Stimulated activated CD4-positive, alpha-beta T cell treated with anti-CD3 and anti-CD28 coated beads, Interleukin-12 subunit alpha, Interleukin-12 subunit beta, amount 100 ng/mL, for 48 hours (primary cell): ENCODE results near the gene SLC25A43.

Experiments
- DNase-seq, 3 donors: peaks; one replicate each; pipeline ENCODE4 v3.0.0-alpha.2; 2020; ENCODE audit warnings: low read depth in 2 of 3, low spot score in 1 of 3

SLC25A43 gene

DNA sequence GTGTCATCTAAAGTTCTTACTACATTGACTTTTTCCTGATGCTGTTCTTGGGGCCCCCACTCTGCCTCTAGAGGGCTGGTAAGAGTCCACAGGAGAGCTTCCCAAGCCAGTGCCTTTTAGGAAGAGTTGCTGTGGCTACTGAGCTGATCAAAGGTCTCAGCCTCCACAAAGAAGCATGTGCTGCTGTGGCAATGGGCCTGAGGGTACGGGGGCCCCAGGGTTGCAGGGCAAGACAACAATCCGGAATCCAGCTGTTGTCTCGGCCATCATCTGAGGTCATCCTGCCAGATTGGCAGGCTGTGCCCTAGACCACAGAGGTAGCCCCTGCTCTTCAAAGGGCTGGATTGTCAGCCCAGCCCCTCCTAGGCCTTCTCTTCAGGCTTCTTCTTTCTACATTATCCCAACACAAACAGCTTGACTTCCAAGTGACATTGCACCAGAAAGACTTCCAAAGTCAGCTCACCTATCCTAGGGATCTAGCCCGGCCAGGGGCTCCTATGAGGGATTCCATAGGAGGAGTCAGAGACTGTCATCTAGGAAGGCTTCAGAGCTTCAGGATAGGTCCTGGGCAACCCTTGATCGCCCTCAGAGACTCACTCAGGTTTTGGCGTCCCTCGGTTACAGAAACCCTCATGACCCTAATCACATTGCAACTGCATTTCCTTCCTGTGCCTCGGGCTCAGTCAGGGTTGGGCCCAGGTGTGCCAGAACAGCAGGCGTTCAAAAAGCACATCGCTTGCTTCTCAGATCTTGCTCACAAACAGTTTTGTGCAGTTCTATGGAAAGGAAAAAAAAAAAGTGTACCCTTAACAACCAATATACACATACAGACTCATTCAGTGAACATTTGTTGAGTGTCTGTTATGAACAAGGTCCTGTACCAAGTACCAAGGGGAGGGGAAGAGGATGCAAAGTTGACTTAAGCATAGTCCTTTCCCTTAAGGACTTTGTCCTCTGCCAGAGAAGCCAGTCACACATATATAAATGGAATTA lies 96.9 kb downstream of the SLC25A43 start:
- no peak for DNase-seq

DNA sequence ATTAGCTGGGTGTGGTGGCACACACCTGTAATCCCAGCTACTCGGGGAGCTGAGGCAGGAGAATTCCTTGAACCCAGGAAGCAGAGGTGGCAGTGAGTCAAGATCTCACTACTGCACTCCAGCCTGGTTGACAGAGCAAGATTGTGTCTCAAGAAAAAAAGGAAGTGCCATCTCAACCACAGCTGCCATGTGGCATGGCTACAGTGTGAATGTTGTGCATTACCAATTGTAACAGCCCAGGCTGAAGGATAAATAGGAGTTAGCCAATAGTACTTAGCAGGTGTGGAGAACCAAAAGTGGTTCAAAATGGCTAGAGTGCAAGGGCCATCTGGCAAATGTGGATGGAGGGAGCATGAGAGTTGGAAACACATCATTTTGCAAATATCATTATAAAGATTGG lies 98.0 kb downstream of the SLC25A43 start:
- no peak for DNase-seq

DNA sequence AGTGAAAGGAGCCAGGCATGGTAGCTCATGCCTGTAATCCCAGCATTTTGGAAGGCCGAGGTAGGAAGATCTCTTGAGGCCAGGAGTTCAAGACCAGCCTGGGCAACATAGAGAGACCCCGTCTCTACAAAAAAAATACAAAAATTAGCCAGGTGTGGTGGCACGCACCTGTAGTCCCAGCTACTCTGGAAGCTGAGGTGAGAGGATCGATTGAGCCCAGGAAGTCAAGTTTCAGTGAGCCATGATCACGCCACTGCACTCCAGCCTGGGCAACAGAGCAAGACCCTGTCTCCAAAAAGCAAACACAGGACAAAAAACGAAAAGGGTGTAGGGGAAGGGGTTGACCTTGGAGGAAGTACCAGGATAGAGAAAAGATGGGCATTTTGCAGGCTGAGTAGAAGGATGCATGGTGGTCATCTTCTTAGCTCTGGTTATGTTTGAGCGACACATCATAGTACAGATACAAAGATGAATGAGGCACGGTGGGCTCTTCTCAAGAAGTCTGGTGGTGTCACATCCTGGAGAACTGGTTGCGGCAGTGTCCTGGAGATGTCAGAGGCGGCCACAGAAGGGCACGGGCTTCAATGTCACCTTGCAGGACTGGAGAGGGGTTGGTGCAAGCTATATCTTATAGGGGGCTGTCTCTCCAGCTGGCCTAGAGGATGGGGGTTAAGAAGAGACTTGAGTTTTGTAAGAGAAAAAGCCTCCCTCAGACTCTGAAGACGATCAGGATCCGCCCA lies 101.1 kb downstream of the SLC25A43 start:
- DNase-seq = no peak

DNA sequence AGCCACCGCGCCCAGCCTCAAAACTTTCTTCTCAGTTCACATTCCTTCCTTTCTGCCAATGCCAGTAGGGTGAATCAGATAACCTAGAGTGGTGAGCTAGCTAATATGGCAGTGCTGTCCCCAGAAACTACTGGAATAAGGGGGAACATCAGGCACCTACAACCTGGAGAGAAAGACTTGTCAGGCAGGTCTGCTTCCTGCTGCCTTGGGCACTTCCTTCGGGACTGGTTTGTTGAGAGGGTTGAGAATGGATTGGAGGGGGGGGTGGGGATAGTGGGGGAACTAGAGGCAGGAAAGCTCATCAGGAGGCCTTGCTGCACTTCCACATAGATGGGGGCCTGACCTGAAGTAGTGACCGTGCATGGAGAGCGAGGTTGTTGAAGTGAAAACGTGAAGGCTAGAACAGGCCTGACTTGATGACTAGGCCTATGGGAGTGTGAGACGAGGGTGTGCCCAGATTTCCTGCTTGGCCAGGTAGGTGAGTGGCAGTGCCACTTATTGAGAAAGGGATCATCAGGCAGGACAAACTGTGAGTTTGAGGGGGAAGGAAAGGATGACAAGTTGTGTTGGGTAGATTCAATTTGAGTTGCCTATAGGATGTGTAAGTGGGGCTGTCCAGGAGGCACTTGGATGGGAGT lies 102.5 kb downstream of the SLC25A43 start:
- no peak for DNase-seq

DNA sequence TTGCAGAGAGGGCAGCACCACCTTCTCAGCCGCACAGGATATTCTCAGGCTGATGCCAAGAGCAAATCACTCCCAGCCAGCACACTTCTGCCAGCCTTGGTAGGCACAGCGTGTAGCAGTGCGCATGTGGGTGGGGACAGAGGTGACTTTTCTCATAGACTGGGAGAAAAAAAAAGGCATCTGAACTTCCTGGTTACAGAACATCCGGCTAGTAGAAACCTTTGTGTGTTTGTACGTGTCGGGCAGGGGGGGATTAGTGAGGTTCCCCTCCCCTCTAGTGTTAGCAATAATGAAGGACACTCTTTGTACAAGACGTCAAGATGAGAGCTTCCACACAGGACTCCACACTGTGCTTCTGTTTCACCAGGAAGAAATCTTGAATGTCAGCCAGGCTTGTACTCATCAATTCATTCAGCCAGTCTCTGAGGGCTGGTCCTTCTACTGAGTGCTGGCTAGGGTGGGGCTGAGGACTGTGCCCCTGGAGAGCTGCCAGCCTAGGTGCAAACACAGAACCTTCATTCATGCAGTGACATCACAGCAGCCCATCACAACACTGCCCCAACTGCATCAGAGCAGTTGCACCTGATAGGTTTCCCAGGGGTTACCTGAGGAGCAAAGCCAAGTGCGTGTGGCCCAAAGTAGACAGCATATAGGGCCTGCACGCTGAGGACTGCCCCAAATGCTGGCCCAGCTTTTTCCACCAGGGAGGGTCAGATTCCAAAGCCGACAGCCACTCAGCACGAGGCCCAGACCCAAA lies 103.8 kb downstream of the SLC25A43 start:
- DNase-seq = no peak

DNA sequence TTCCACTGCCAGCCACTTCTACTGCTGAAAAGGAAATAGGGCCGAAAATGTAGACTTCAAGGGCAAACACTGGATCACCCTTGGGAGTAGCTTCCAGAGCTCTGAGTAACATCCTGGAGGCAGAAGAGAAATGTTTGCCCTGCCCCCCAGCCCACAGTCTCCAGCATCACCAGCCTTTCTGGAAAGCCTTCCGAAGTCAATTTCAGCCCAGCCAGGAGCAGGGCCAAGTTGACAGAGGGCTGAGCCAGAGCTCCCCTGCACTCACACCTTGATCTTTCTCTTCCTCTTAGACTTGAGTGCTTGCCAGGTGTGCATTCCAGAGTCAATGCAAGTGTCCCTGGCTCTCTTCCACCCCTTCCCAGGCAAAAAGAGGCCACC lies 104.3 kb downstream of the SLC25A43 start:
- no peak for DNase-seq
